Measurements from ENCODE around the gene SV2C.

The SV2C gene

GRCh38 chr5:76250463-76250862 is 167.3 kb downstream of the SV2C start:
- DNase-seq (ENCODE audit: low read depth, low spot score), result no peak

- DNase-seq (ENCODE audit: low read depth, low spot score), result no peak
These were observed 168.5 kb downstream of the SV2C start for GRCh38 chr5:76251656-76252055.

GRCh38 chr5:76252437-76252836 is 169.3 kb downstream of the SV2C start:
- no peak for DNase-seq (ENCODE audit: low read depth, low spot score)

GRCh38 chr5:76256116-76256889 is 173.1 kb downstream of the SV2C start:
- DNase-seq (ENCODE audit: low read depth, low spot score), result peak; percentile 7

GRCh38 chr5:76257225-76257833 is 174.1 kb downstream of the SV2C start:
- DNase-seq (ENCODE audit: low read depth, low spot score), result no peak

- DNase-seq (ENCODE audit: low read depth, low spot score), result no peak
These were observed 174.7 kb downstream of the SV2C start for GRCh38 chr5:76257897-76258296.

- DNase-seq (ENCODE audit: low read depth, low spot score), result no peak
These were observed 181.5 kb downstream of the SV2C start for GRCh38 chr5:76264681-76265080.

GRCh38 chr5:76269259-76269931 is 186.2 kb downstream of the SV2C start:
- DNase-seq (ENCODE audit: low read depth, low spot score), result no peak

GRCh38 chr5:76269932-76270610 is 186.9 kb downstream of the SV2C start:
- DNase-seq (ENCODE audit: low read depth, low spot score), result no peak

- DNase-seq (ENCODE audit: low read depth, low spot score), result no peak
These were observed 188.7 kb downstream of the SV2C start for GRCh38 chr5:76271836-76272235.

GRCh38 chr5:76273206-76273885 is 190.2 kb downstream of the SV2C start:
- DNase-seq (ENCODE audit: low read depth, low spot score), result no peak

- no peak for DNase-seq (ENCODE audit: low read depth, low spot score)
These were observed 191.4 kb downstream of the SV2C start for GRCh38 chr5:76274571-76274970.

- no peak for DNase-seq (ENCODE audit: low read depth, low spot score)
These were observed 194.6 kb downstream of the SV2C start for GRCh38 chr5:76277736-76278135.

- no peak for DNase-seq (ENCODE audit: low read depth, low spot score)
These were observed 195.1 kb downstream of the SV2C start for GRCh38 chr5:76278261-76278789.

GRCh38 chr5:76280494-76280893 is 197.3 kb downstream of the SV2C start:
- no peak for DNase-seq (ENCODE audit: low read depth, low spot score)

GRCh38 chr5:76283670-76284069 is 200.5 kb downstream of the SV2C start:
- DNase-seq (ENCODE audit: low read depth, low spot score), result no peak

- no peak for DNase-seq (ENCODE audit: low read depth, low spot score)
These were observed 206.5 kb downstream of the SV2C start for GRCh38 chr5:76289692-76290091.

GRCh38 chr5:76290321-76290757 is 207.2 kb downstream of the SV2C start:
- DNase-seq (ENCODE audit: low read depth, low spot score), result no peak

- no peak for DNase-seq (ENCODE audit: low read depth, low spot score)
These were observed 208.3 kb downstream of the SV2C start for GRCh38 chr5:76291305-76292077.

GRCh38 chr5:76292620-76293322 is 209.6 kb downstream of the SV2C start:
- DNase-seq (ENCODE audit: low read depth, low spot score), result no peak

All from brain pericyte (primary cell).